ENCODE data around the gene NT5C3B.

Gene NT5C3B

GRCh38 chr17:41818024-41818423 is 18.0 kb downstream of the NT5C3B start:
- Histone ChIP-seq H3K4me3 (ENCODE audit: low read length, poor library complexity, severe bottlenecking) (no peak overlapping the region), H3K27me3 (ENCODE audit: insufficient read depth, low read length, poor library complexity, severe bottlenecking) (no peaks in the 10 kb centered on the region), H2AFZ (ENCODE audit: low read length) (no peak overlapping the region), H3F3A (ENCODE audit: low read depth) (no peaks in the 10 kb centered on the region), H3K9ac (ENCODE audit: low read depth, low read length, poor library complexity, severe bottlenecking) (no peak overlapping the region), H4K20me1 (ENCODE audit: insufficient read depth, low read length, poor library complexity, severe bottlenecking) (no peaks in the 10 kb centered on the region), H3K4me2 (ENCODE audit: low read depth, low read length, poor library complexity, severe bottlenecking) (no peak overlapping the region), H3K79me2 (ENCODE audit: insufficient read depth, low read length) (no peaks in the 10 kb centered on the region), H3K36me3 (ENCODE audit: insufficient read depth, low read length) (no peaks in the 10 kb centered on the region), H3K9me2 (replicated peaks; ENCODE audit: low read depth, low read length) (no peaks in the 10 kb centered on the region), H3K9me3 (ENCODE audit: insufficient read depth, low read depth, low read length) (no peaks in the 10 kb centered on the region), H3K4me1 (ENCODE audit: insufficient read depth, low read length, poor library complexity, severe bottlenecking) (peaks cover 6% of the 10 kb centered on the region)
- TF ChIP-seq CTCF (conservative IDR thresholded peaks at IDR 0.05; ENCODE audit: low read length) (no peak), EZH2phosphoT487 (IDR thresholded peaks at IDR 0.05; ENCODE audit: borderline replicate concordance) (no peak)

GRCh38 chr17:41816637-41817320 is 19.3 kb downstream of the NT5C3B start:
- no peaks in the 10 kb centered on the region for H3K9me3 ChIP-seq (ENCODE audit: insufficient read depth, low read depth, low read length)
- no peaks in the 10 kb centered on the region for H4K20me1 ChIP-seq (ENCODE audit: insufficient read depth, low read length, poor library complexity, severe bottlenecking)
- no peaks in the 10 kb centered on the region for H3K36me3 ChIP-seq (ENCODE audit: insufficient read depth, low read length)
- H3F3A ChIP-seq (ENCODE audit: low read depth) = no peaks in the 10 kb centered on the region
- no peaks in the 10 kb centered on the region for H3K9me2 ChIP-seq (replicated peaks; ENCODE audit: low read depth, low read length)
- H3K9ac ChIP-seq (ENCODE audit: low read depth, low read length, poor library complexity, severe bottlenecking) = no peak overlapping the region
- H3K4me1 ChIP-seq (ENCODE audit: insufficient read depth, low read length, poor library complexity, severe bottlenecking) = peaks cover 16% of the 10 kb centered on the region
- H3K4me3 ChIP-seq (ENCODE audit: low read length, poor library complexity, severe bottlenecking) = no peak overlapping the region
- H2AFZ ChIP-seq (ENCODE audit: low read length) = no peak overlapping the region
- no peaks in the 10 kb centered on the region for H3K27me3 ChIP-seq (ENCODE audit: insufficient read depth, low read length, poor library complexity, severe bottlenecking)
- H3K79me2 ChIP-seq (ENCODE audit: insufficient read depth, low read length) = no peaks in the 10 kb centered on the region
- no peak overlapping the region for H3K4me2 ChIP-seq (ENCODE audit: low read depth, low read length, poor library complexity, severe bottlenecking)
- TF ChIP-seq CTCF (conservative IDR thresholded peaks at IDR 0.05; ENCODE audit: low read length) (no peak), EZH2phosphoT487 (IDR thresholded peaks at IDR 0.05; ENCODE audit: borderline replicate concordance) (no peak)

- Histone ChIP-seq H3K4me1 (ENCODE audit: insufficient read depth, low read length, poor library complexity, severe bottlenecking) (peaks cover 32% of the 10 kb centered on the region), H3K27me3 (ENCODE audit: insufficient read depth, low read length, poor library complexity, severe bottlenecking) (no peaks in the 10 kb centered on the region), H3K79me2 (ENCODE audit: insufficient read depth, low read length) (peaks cover 11% of the 10 kb centered on the region), H3K9me3 (ENCODE audit: insufficient read depth, low read depth, low read length) (no peaks in the 10 kb centered on the region), H3K4me3 (ENCODE audit: low read length, poor library complexity, severe bottlenecking) (no peak overlapping the region), H3K36me3 (ENCODE audit: insufficient read depth, low read length) (no peaks in the 10 kb centered on the region), H3F3A (ENCODE audit: low read depth) (no peaks in the 10 kb centered on the region), H3K9ac (ENCODE audit: low read depth, low read length, poor library complexity, severe bottlenecking) (no peak overlapping the region), H3K9me2 (replicated peaks; ENCODE audit: low read depth, low read length) (no peaks in the 10 kb centered on the region), H4K20me1 (ENCODE audit: insufficient read depth, low read length, poor library complexity, severe bottlenecking) (no peaks in the 10 kb centered on the region), H3K4me2 (ENCODE audit: low read depth, low read length, poor library complexity, severe bottlenecking) (no peak overlapping the region), H2AFZ (ENCODE audit: low read length) (no peak overlapping the region)
- TF ChIP-seq EZH2phosphoT487 (IDR thresholded peaks at IDR 0.05; ENCODE audit: borderline replicate concordance) (no peak), CTCF (conservative IDR thresholded peaks at IDR 0.05; ENCODE audit: low read length) (no peak)
These were observed 21.8 kb downstream of the NT5C3B start for GRCh38 chr17:41814195-41814594.
